Right lobe of liver (tissue), 6 donors: ENCODE measurements around the gene THBS4. TPM values are rescaled to one million over a fixed set of nuclear protein-coding genes. Genes with fewer than 3 reads are reported as not detected.

Experiments used
- ATAC-seq, 4 donors: fragments of 200-7000 bp; cut with Tn5 transposase; one replicate each; pipeline ENCODE4 v1.9.1; 2020; ENCODE audit warnings: mild to moderate bottlenecking in 4 of 4, moderate library complexity in 4 of 4
- DNase-seq, 3 donors: peaks; one replicate each; pipeline ENCODE4 v3.0.0-alpha.2; 2020
- H3K27ac ChIP-seq, 3 donors: fragments of 200-600 bp; one replicate each; pipeline ENCODE4 v1.8.0; 2022
- H3K27me3 ChIP-seq, 2 donors: fragments of 200-600 bp; one replicate each; pipeline ENCODE4 v1.8.0; 2022
- H3K36me3 ChIP-seq, 4 donors: fragments of 200-600 bp; sonication (generic) in 1 of 4; one replicate each; pipeline versions ENCODE4 v1.5.1 to v1.8.0; 2017 to 2022; ENCODE audit warnings: control low read depth in 1 of 4
- H3K4me1 ChIP-seq, 4 donors: fragments of 200-600 bp; sonication (generic) in 1 of 4; one replicate each; pipeline versions ENCODE4 v1.5.1 to v1.8.0; 2017 to 2022; ENCODE audit warnings: control low read depth in 1 of 4
- H3K4me3 ChIP-seq, 3 donors: fragments of 200-600 bp; one replicate each; pipeline ENCODE4 v1.8.0; 2022
- H3K9me3 ChIP-seq, 4 donors: fragments of 200-600 bp; sonication (generic) in 1 of 4; one replicate each; pipeline versions ENCODE4 v1.5.1 to v1.8.0; 2017 to 2022; ENCODE audit warnings: control low read depth in 1 of 4
- CTCF ChIP-seq, 4 donors: fragments of 200-600 bp in 3 of 4; fragments of 450-650 bp in 1 of 4; IDR thresholded peaks; one replicate each; pipeline versions ENCODE4 v1.5.1 to v1.8.0; 2016 to 2022; ENCODE audit warnings: antibody characterized with exemption in 4 of 4, mild to moderate bottlenecking in 2 of 4
- POLR2A ChIP-seq: fragments of 450-650 bp; IDR thresholded peaks from one replicate; pipeline ENCODE4 v1.6.1; 2017; ENCODE audit warnings: antibody characterized with exemption, mild to moderate bottlenecking
- WGBS: methylation state at CpG from one replicate; pipeline ENCODE4 v1.1.6; 2018; ENCODE audit warnings: low coverage, low lambda C conversion rate; ENCODE audit not compliant: insufficient coverage; ENCODE audit errors: missing lambda C conversion rate; 5-methylcytosine and 5-hydroxymethylcytosine counted together
- intact Hi-C, 2 donors: fragments of 100-400 bp; cut with DNase I; formaldehyde crosslinking; loops; one replicate each; pipeline versions ENCODE4 v1.11.2 to v1.14.1; 2022
- total RNA-seq, 6 experiments: library from RNA; depleted of rRNA in 2 of 6; stranded (reverse); fragments of >200 nt in 2 of 6; fragmentation: NEBNext Ultra II Directional in 3 of 6; extraction: Animal tissue kit (Norgen Biotek cat#: 25700) in 3 of 6; gene quantifications; one replicate each; pipeline versions ENCODE4 v1.1.0 to v1.2.4, GENCODE V29; 2016 to 2023
- donor health status: DM: no; HTN: yes; CAD: no.
- donor health status: DM: no; HTN: no; CAD: no.
- donor health status: DM: no; HTN: no; CAD: no.
- donor health status: DM: no; HTN: yes; CAD: no.
- donor health status: DM: no; HTN: yes; CAD: no.

THBS4 gene
- total RNA-seq, 6 experiments from 2014 or later: 0.24 to 0.37 TPM; not detected in 4

- DNase-seq: no peak
- Histone ChIP-seq H3K36me3 (no peaks in the 10 kb centered on the region), H3K9me3 (no peaks in the 10 kb centered on the region), H3K27me3 (no peaks in the 10 kb centered on the region), H3K27ac (no peak overlapping the region), H3K4me3 (no peak overlapping the region), H3K4me1 (no peaks in the 10 kb centered on the region)
- no peak for ATAC-seq
- no peak for TF ChIP-seq POLR2A
- TF ChIP-seq CTCF (IDR thresholded peaks at IDR 0.05): no peak
- 98% methylated on average over 10 of the region's 18 CpGs for WGBS
- intact Hi-C loops: no loop called here
Observed at GRCh38 chr5:80059354-80059980, 24.3 kb downstream of the THBS4 start.

- 83% methylated on average over 3 of the region's 4 CpGs for WGBS
- TF ChIP-seq POLR2A (no peak), CTCF (IDR thresholded peaks at IDR 0.05) (no peak)
- Histone ChIP-seq H3K4me3 (no peak overlapping the region), H3K9me3 (no peaks in the 10 kb centered on the region), H3K36me3 (no peaks in the 10 kb centered on the region), H3K27me3 (no peaks in the 10 kb centered on the region), H3K4me1 (no peaks in the 10 kb centered on the region), H3K27ac (no peak overlapping the region)
- ATAC-seq (no peak), DNase-seq (no peak)
- intact Hi-C loops: no loop called here
Observed at GRCh38 chr5:80060966-80061365, 25.8 kb downstream of the THBS4 start.

GRCh38 chr5:80061547-80061946 is 26.4 kb downstream of the THBS4 start:
- ATAC-seq (no peak), DNase-seq (no peak)
- Histone ChIP-seq H3K36me3 (no peaks in the 10 kb centered on the region), H3K27ac (no peak overlapping the region), H3K4me1 (no peaks in the 10 kb centered on the region), H3K27me3 (no peaks in the 10 kb centered on the region), H3K4me3 (no peak overlapping the region), H3K9me3 (no peaks in the 10 kb centered on the region)
- WGBS: 64% methylated on average over 4 of the region's 4 CpGs
- TF ChIP-seq POLR2A: no peak
- no peak for TF ChIP-seq CTCF (IDR thresholded peaks at IDR 0.05)
- intact Hi-C loops: no loop called here

GRCh38 chr5:80064124-80064523 is 29.0 kb downstream of the THBS4 start:
- Histone ChIP-seq H3K4me1 (no peaks in the 10 kb centered on the region), H3K4me3 (no peak overlapping the region), H3K27me3 (no peaks in the 10 kb centered on the region), H3K9me3 (no peaks in the 10 kb centered on the region), H3K36me3 (no peaks in the 10 kb centered on the region), H3K27ac (no peak overlapping the region)
- no peak for DNase-seq
- intact Hi-C loops: no loop called here
- no peak for ATAC-seq
- TF ChIP-seq CTCF (IDR thresholded peaks at IDR 0.05) (no peak), POLR2A (no peak)

- Histone ChIP-seq H3K27me3 (no peaks in the 10 kb centered on the region), H3K27ac (no peak overlapping the region), H3K9me3 (no peaks in the 10 kb centered on the region), H3K36me3 (no peaks in the 10 kb centered on the region), H3K4me3 (no peak overlapping the region), H3K4me1 (no peaks in the 10 kb centered on the region)
- intact Hi-C loops: no loop called here
- TF ChIP-seq CTCF (IDR thresholded peaks at IDR 0.05) (no peak), POLR2A (no peak)
- WGBS: 67% methylated on average over 2 of the region's 2 CpGs
- DNase-seq (no peak), ATAC-seq (no peak)
Observed at GRCh38 chr5:80067016-80067415, 31.9 kb downstream of the THBS4 start.
